Lung (tissue), 12 donors: ENCODE results near the gene SPRTN. TPM values are rescaled to one million over a fixed set of nuclear protein-coding genes. Genes with fewer than 3 reads are reported as not detected.

Experiments used
- ATAC-seq: fragments of 200-7000 bp; cut with Tn5 transposase; one replicate; pipeline ENCODE4 v1.9.1; 2020; ENCODE audit warnings: moderate number of reproducible peaks; ENCODE audit not compliant: insufficient read depth, low FRiP score
- DNase-seq, 3 donors: peaks; one replicate each; pipeline ENCODE4 v3.0.0-alpha.2; 2013 to 2017
- H3K27ac ChIP-seq, 2 donors: one replicate each; pipeline ENCODE4 v1.5.1; 2013; ENCODE audit warnings: mild to moderate bottlenecking in 2 of 2, moderate library complexity in 2 of 2, control low read depth in 1 of 2, inconsistent platforms in 1 of 2, low read depth in 1 of 2, low read length in 1 of 2
- H3K27me3 ChIP-seq, 3 donors: one replicate each; pipeline ENCODE4 v1.5.1; 2013; ENCODE audit warnings: low read length in 2 of 3; ENCODE audit not compliant: control insufficient read depth in 3 of 3, insufficient read depth in 3 of 3
- H3K36me3 ChIP-seq, 4 donors: one replicate each; pipeline ENCODE4 v1.5.1; 2013; ENCODE audit warnings: low read length in 4 of 4, mild to moderate bottlenecking in 1 of 4, moderate library complexity in 1 of 4; ENCODE audit not compliant: control insufficient read depth in 4 of 4, insufficient read depth in 4 of 4
- H3K4me1 ChIP-seq, 5 donors: one replicate each; pipeline ENCODE4 v1.5.1; 2013; ENCODE audit warnings: low read length in 5 of 5, mild to moderate bottlenecking in 2 of 5, moderate library complexity in 1 of 5; ENCODE audit not compliant: control insufficient read depth in 5 of 5, insufficient read depth in 5 of 5
- H3K4me3 ChIP-seq: one replicate; pipeline ENCODE4 v1.5.1; 2013; ENCODE audit warnings: mild to moderate bottlenecking, control low read depth, moderate library complexity
- H3K9ac ChIP-seq, 2 donors: one replicate each; pipeline ENCODE4 v1.5.1; 2013; ENCODE audit warnings: low read length in 2 of 2, control low read depth in 1 of 2; ENCODE audit not compliant: insufficient read depth in 1 of 2
- H3K9me3 ChIP-seq, 4 donors: one replicate each; pipeline ENCODE4 v1.5.1; 2013; ENCODE audit warnings: low read length in 3 of 4, mild to moderate bottlenecking in 1 of 4, moderate library complexity in 1 of 4; ENCODE audit not compliant: control insufficient read depth in 4 of 4, insufficient read depth in 3 of 4
- CTCF ChIP-seq: IDR thresholded peaks from 2 replicates; pipeline ENCODE4 v1.5.1; 2012; ENCODE audit warnings: mild to moderate bottlenecking; ENCODE audit errors: control extremely low read depth, extremely low read depth
- WGBS, 2 donors: extraction: QIAGEN DNeasy Blood & Tissue Kit; methylation state at CpG; one replicate each; pipeline ENCODE4 v1.1.7; 2013; 5-methylcytosine and 5-hydroxymethylcytosine counted together
- polyA plus RNA-seq, 2 donors: library from polyadenylated mRNA; stranded (reverse); fragments of 200-250 nt; gene quantifications; one replicate each; pipeline ENCODE4 v1.2.1, GENCODE V29; 2013
- total RNA-seq, 2 donors: library from RNA; depleted of rRNA in 1 of 2; stranded (reverse); fragments of >200 nt in 1 of 2; gene quantifications; one replicate each; pipeline ENCODE4 v1.2.1, GENCODE V29; 2014 to 2021
- donor health status: control.
- donor health status: control.
- donor health status: Bipolar disorder and iron deficiency.
- donor health status: healthy.
- donor health status: DM: yes; HTN: yes; CAD: no.

Gene SPRTN
- total and polyA plus RNA-seq, 4 donors: 3.6 to 13.5 (median 8.9) TPM

DNA sequence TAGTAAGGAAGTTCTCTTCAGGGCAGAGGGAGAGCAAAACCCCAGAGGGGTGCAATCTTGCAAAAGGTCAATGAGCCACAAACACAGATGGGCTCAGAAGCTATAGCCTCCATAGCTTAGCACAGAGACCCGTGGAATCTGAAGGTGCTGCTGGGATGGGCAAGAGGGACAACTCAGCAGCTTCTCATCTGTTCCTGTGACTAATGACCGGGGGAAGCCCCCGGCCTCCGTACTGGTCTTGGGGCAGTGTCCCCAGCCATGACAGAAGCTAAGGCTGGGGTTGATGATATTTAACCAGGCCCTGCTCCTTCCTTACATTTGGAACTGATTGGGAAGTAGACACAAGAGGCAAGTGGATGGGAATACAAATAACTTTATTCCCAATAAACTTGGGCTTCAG is 19.5 kb upstream of the SPRTN start:
- no peak overlapping the region for H3K9ac ChIP-seq
- H3K27me3 ChIP-seq: no peaks in the 10 kb centered on the region
- H3K27ac ChIP-seq: no peak overlapping the region
- ATAC-seq: no peak
- H3K4me3 ChIP-seq: no peak overlapping the region
- H3K36me3 ChIP-seq: no peaks in the 10 kb centered on the region
- H3K4me1 ChIP-seq: no peaks in the 10 kb centered on the region
- 93 to 97% methylated on average over 4 of the region's 4 CpGs for WGBS, 2 donors
- no peak for TF ChIP-seq CTCF
- no peaks in the 10 kb centered on the region for H3K9me3 ChIP-seq
- no peak for DNase-seq

GRCh38 chr1:231319080-231319479 is 19.0 kb upstream of the SPRTN start:
- no peak for DNase-seq
- no peak overlapping the region for H3K27ac ChIP-seq
- H3K27me3 ChIP-seq: no peaks in the 10 kb centered on the region
- WGBS, 2 donors: 93 to 97% methylated on average over 9 of the region's 9 CpGs
- H3K9me3 ChIP-seq: no peaks in the 10 kb centered on the region
- H3K4me3 ChIP-seq: no peak overlapping the region
- ATAC-seq: no peak
- H3K9ac ChIP-seq: no peak overlapping the region
- H3K4me1 ChIP-seq: no peaks in the 10 kb centered on the region
- TF ChIP-seq CTCF: no peak
- H3K36me3 ChIP-seq: no peaks in the 10 kb centered on the region

GRCh38 chr1:231322880-231323530 is 15.1 kb upstream of the SPRTN start:
- TF ChIP-seq CTCF: no peak
- H3K9me3 ChIP-seq: no peaks in the 10 kb centered on the region
- H3K27me3 ChIP-seq: no peaks in the 10 kb centered on the region
- H3K27ac ChIP-seq: no peak overlapping the region
- peaks cover 0 to 4% (median 0%) of the 10 kb centered on the region in 5 donors for H3K4me1 ChIP-seq
- no peak overlapping the region for H3K9ac ChIP-seq
- 68 to 74% methylated on average over 7 of the region's 7 CpGs for WGBS, 2 donors
- H3K36me3 ChIP-seq: no peaks in the 10 kb centered on the region
- no peak overlapping the region for H3K4me3 ChIP-seq
- DNase-seq (no peak), ATAC-seq (no peak)

GRCh38 chr1:231324660-231325059 is 13.4 kb upstream of the SPRTN start:
- Histone ChIP-seq H3K27me3 (no peaks in the 10 kb centered on the region), H3K9me3 (no peaks in the 10 kb centered on the region), H3K27ac (no peak overlapping the region), H3K36me3 (no peaks in the 10 kb centered on the region), H3K4me3 (no peak overlapping the region), H3K4me1 (peaks cover 0 to 4% (median 0%) of the 10 kb centered on the region in 5 donors), H3K9ac (no peak overlapping the region)
- ATAC-seq (no peak), DNase-seq (no peak)
- WGBS, 2 donors: 88 to 89% methylated on average over 5 of the region's 5 CpGs
- no peak for TF ChIP-seq CTCF
